HG03196 (cell line): ENCODE results near the gene LMO4.

Experiments used
- ATAC-seq: cut with Tn5 transposase; IDR thresholded peaks from one replicate; pipeline ENCODE4 v1.9.1; 2021; ENCODE audit not compliant: unreplicated experiment

Gene LMO4

GRCh38 chr1:87327376-87328271 is 1.1 kb upstream of the LMO4 start:
- no peak for ATAC-seq

DNA sequence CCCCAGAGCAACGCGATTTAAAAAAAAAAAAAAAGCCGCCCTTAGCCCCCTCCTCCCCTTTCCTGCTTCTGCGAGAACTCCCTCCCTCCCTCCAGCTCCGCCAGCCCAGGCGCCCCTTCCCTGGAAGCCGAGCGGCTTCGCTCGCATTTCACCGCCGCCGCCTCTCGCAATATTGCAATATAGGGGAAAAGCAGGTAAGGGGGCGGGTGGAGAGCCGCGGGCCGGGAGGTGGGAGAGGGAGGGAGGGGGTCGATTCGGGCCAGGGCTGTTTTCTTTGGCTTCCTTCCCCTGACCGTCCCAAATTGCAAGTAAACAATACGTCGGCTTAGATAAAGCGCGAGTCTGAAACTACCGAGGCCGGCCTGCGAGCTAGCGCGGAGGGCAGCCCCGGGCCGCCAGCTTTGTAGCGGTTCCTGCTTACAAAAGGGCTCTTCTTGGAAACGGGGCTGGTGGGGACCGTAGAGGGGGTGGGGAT is 408 bp downstream of the LMO4 start:
- ATAC-seq = no peak

GRCh38 chr1:87329526-87330056 is 911 bp downstream of the LMO4 start:
- no peak for ATAC-seq

DNA sequence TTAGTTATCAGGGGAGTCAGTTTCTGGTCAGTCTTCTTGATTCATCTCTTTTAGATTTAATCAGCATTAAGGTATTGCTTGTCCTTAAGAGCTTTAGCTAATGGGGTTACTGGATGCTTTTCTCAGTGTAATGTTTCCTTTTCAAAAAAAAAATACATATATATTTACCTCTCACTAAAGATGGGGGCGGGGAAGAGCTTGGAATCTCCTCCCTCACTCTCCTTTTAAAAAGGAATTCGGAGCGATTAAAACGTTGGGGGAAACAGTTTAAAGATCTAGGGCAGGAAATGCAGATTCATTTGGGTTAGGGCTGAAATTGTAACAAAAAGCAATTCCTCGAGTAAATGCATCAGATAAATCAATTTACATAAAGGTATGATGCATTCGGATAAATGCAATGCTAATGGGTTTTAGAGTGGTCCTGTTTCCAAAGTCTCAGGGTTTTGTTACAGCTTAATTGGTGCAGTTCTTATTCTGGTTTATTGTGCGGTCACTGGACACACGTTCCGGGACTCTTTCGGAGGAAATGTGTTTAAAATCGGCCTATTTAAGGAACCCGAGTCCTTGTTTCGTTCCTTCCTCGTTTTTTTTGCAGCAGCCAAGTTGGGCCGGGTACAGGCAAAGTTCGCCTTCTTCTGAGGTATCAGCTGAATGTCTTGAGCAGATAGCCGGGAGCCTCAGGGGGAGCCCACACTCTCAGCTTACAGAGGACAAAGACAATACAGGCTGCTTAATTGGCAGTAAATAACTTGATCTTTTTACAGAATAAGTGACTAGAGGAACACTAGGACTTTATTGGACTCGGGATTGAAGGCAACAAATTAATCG is 1.6 kb downstream of the LMO4 start:
- ATAC-seq = no peak

DNA sequence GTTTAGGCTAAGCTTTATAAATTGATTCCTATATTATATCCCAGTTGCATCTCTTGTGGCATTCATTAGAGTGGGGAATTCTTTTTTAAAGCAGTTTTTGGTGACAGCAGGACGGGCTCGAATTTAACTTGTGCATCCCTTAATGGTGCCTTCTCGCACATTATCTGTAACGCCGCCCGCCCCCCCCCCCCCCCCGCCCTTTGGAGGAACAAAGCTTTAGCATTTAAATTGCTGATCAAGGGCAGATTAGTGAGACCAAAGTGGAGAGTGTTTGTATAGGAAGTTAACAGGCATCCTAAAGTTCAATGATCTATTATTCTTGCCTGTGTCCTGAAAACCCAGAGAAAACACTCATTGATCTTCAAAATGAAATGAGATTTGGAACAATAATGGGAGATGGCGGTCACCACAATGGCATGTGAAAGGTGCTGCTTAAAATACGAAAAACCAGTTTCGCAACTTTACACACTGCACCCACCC is 2.2 kb downstream of the LMO4 start:
- no peak for ATAC-seq

DNA sequence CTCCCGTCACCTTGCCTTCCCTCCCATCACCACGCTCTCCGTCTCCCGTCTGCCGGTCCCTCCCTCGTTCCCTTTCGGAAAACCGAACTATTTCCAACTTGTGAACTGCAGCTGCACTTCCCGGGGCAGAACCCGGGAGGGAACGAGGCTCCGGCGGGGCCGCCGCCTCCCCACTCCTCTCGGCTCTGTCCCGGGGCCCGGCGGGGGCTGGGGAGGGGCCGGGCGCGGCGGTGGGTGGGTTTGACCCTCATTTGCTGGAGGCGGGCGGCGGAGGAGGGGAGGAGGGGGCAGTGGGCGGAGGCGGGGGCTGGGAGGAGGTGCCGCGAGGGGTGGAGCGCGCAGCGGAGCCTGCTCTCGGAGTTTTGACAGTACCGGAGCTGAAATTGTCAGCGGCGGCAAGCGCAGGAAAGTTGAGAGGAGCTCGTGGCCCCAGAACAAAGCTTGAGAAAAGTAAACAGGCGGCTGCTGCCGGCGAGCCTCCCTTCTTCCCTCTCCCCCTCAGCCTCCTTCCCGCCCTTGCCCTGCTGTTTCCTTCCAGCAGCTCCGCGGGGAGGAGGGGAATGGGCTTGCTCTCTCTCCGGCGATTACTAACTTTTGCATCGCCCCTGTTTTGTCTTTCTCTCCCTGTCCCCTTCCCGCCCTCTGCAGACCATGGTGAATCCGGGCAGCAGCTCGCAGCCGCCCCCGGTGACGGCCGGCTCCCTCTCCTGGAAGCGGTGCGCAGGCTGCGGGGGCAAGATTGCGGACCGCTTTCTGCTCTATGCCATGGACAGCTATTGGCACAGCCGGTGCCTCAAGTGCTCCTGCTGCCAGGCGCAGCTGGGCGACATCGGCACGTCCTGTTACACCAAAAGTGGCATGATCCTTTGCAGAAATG is 2.9 kb downstream of the LMO4 start:
- ATAC-seq = no peak

GRCh38 chr1:87333692-87334347 is 5.1 kb downstream of the LMO4 start:
- no peak for ATAC-seq

DNA sequence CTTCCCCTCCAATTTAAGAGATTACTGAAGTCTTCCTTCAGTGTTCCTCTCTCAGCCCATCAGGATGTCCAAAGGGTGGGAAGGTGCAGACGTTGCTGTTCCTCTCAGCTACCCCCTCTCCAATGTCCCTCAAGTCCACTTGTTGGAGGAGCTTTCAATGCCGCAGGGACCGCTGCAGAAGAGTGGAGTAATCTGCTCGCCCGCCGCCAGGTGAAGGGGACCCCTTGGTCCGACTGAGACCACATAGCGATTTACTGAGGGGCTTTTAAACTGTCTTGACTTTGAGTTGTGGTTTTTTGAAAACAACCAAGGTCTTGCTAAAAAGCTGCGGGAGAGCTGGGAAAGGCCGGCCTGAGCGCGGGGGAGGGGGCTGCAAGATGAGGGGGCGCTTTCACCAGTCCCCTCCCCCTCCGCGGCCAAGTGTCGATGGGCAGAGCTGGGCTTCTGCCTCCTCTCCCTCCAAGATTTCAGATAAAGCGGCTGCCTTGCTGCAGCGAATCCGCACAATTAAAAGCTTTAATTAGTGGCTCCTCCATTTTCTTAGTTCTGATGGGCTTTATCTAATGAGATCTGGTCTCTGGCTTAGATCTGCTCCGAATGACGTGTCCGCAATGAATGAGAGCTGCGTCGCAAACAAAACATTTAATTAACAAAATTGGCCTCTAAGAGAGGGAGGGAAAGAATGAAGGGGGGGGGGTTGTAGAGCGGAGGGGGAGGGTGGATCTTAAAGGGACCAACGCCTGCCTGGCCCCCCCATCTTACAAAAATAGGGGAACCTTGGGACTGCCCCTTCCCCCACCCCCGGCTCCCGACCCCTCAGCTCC is 5.9 kb downstream of the LMO4 start:
- ATAC-seq = peak; percentile 3

GRCh38 chr1:87335175-87335884 is 6.7 kb downstream of the LMO4 start:
- ATAC-seq = peak; percentile 54

- no peak for ATAC-seq
Observed at GRCh38 chr1:87336623-87337067, 8.0 kb downstream of the LMO4 start.

DNA sequence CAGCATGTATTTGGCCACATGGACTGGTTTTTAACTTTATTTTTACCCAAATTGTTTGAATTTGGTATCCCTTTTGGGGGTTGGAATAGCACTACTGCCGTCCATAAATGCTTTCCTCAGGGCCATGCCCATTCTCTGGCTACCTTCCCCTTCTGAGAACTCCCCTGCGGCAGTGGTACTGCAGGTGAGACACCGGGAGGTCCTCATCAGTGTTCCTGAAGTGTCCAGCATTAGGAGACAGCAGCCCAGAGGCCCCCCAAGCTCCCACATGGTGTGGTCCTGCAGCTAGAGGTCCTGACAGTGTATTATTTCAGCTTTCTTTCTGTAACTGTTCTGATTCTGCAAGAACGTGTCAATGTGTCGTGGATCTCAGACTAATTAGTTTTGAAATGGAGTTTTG is 8.9 kb downstream of the LMO4 start:
- no peak for ATAC-seq

- ATAC-seq = no peak
Observed at GRCh38 chr1:87338566-87338965, 9.9 kb downstream of the LMO4 start.

DNA sequence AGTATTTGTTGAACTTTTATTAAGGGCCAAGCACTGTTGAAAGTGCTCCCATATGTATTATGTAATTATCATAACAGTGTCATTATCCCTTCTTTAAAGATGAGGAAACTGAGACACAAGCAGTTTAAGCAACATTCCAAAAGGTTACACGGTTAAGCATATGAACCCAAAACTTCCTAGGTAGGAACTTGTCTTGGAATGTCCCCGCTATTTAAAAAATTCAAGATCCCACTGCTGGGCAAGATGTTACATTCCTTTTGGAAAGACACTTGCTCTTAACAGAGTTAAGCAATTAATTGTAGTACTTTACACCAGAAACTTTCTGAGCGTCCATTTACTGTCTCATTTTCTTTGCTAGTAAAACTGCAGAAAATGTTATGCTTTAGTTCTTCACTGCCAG is 15.6 kb downstream of the LMO4 start:
- no peak for ATAC-seq

GRCh38 chr1:87346130-87346814 is 17.6 kb downstream of the LMO4 start:
- ATAC-seq = no peak

GRCh38 chr1:87348341-87349019 is 19.8 kb downstream of the LMO4 start:
- ATAC-seq = no peak

GRCh38 chr1:87349036-87349435 is 20.4 kb downstream of the LMO4 start:
- no peak for ATAC-seq

DNA sequence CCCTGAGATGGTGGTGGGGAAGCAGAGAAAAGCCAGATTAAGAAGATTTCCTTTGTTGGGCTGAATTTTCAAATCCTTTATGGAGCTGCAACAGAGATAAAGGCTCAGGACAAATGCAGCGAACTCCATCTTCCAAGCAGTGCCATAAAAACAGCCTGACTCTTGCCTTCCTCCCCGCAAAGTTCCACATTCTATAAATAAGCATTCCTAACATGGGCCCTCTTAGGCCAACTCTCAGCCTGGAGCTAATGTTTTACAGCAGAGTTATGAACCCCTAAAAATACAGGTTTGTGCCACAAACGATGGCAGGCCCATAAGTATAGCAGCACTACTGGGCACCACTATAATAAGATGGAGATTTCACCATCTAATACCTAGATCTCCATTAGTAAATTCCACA is 27.2 kb downstream of the LMO4 start:
- ATAC-seq = no peak
